ENCODE measurements around the gene CUBN.

DNA sequence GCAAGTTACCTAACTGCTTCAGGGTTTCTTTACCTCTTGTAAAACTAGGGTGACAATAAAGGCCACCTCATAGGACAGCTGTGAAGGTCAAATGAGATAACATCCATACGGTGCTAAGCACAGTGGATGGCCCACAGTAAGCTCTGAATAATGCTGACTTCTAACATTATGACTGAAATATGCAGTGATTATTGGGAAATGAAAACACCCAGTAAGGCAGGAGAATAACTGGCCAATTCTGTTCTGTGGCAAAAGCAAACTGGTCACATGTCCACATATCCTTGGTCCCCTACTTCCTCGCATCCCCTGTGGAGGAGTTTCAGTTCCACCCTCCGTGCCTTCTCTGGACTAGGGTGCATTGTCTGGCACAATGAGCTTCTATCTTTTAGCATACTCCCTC is 1.4 kb downstream of the CUBN start:
- TF ChIP-seq, protein P1, sequence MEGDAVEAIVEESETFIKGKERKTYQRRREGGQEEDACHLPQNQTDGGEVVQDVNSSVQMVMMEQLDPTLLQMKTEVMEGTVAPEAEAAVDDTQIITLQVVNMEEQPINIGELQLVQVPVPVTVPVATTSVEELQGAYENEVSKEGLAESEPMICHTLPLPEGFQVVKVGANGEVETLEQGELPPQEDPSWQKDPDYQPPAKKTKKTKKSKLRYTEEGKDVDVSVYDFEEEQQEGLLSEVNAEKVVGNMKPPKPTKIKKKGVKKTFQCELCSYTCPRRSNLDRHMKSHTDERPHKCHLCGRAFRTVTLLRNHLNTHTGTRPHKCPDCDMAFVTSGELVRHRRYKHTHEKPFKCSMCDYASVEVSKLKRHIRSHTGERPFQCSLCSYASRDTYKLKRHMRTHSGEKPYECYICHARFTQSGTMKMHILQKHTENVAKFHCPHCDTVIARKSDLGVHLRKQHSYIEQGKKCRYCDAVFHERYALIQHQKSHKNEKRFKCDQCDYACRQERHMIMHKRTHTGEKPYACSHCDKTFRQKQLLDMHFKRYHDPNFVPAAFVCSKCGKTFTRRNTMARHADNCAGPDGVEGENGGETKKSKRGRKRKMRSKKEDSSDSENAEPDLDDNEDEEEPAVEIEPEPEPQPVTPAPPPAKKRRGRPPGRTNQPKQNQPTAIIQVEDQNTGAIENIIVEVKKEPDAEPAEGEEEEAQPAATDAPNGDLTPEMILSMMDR (IDR thresholded peaks at IDR 0.05): no peak
- no peak for TF ChIP-seq POLR2A (IDR thresholded peaks at IDR 0.05)

All from prostate gland (tissue), 2 donors.